Neuronal stem cell (in vitro differentiated cells): ENCODE data around the gene CDH13.

ENCODE experiments used
- DNase-seq: peaks from one replicate; pipeline ENCODE4 v3.0.0-alpha.2; 2013; ENCODE audit warnings: low spot score
- H2AFZ ChIP-seq: one replicate; pipeline ENCODE4 v1.6.1; 2013; ENCODE audit warnings: mild to moderate bottlenecking, low read length, inconsistent platforms
- H2AK5ac ChIP-seq: 2 replicates; pipeline ENCODE4 v1.6.1; 2013; ENCODE audit warnings: low read depth, mild to moderate bottlenecking, inconsistent platforms, low read length, moderate library complexity, mixed read lengths
- H2BK120ac ChIP-seq: 2 replicates; pipeline ENCODE4 v1.6.1; 2013; ENCODE audit warnings: low read depth, mild to moderate bottlenecking, inconsistent platforms, low read length, moderate library complexity, mixed read lengths
- H2BK12ac ChIP-seq: one replicate; pipeline ENCODE4 v1.6.1; 2013; ENCODE audit warnings: low read length, inconsistent platforms
- H2BK15ac ChIP-seq: 2 replicates; pipeline ENCODE4 v1.6.1; 2013; ENCODE audit warnings: mild to moderate bottlenecking, low read length, inconsistent platforms, mixed read lengths
- H2BK5ac ChIP-seq: one replicate; pipeline ENCODE4 v1.6.1; 2013; ENCODE audit warnings: inconsistent platforms, mild to moderate bottlenecking, low read length, moderate library complexity
- H3K14ac ChIP-seq: one replicate; pipeline ENCODE4 v1.6.1; 2013; ENCODE audit warnings: low read length, inconsistent platforms
- H3K18ac ChIP-seq: 2 replicates; pipeline ENCODE4 v1.6.1; 2013; ENCODE audit warnings: low read length, inconsistent platforms
- H3K23ac ChIP-seq: 2 replicates; pipeline ENCODE4 v1.6.1; 2013; ENCODE audit warnings: low read depth, mild to moderate bottlenecking, mixed read lengths, low read length, inconsistent platforms; ENCODE audit not compliant: poor library complexity
- H3K27ac ChIP-seq: replicated peaks from 3 replicates; pipeline ENCODE4 v1.5.1; 2013; ENCODE audit warnings: low read length, inconsistent platforms
- H3K27me3 ChIP-seq, 3 experiments: 2 replicates each; pipeline ENCODE4 v1.6.1; 2013; ENCODE audit warnings: low read length in 3 of 3, mild to moderate bottlenecking in 2 of 3, inconsistent platforms in 1 of 3, low read depth in 1 of 3, mixed read lengths in 1 of 3, moderate library complexity in 1 of 3; ENCODE audit not compliant: control insufficient read depth in 3 of 3, insufficient read depth in 3 of 3
- H3K36me3 ChIP-seq, 2 donors: replicated peaks in 1 of 2; 2 replicates each; pipeline ENCODE4 v1.6.1; 2013; ENCODE audit warnings: low read length in 2 of 2; ENCODE audit not compliant: control insufficient read depth in 2 of 2, insufficient read depth in 2 of 2
- H3K4ac ChIP-seq: 2 replicates; pipeline ENCODE4 v1.6.1; 2013; ENCODE audit warnings: inconsistent platforms, mild to moderate bottlenecking, low read length, moderate library complexity
- H3K4me1 ChIP-seq, 2 donors: 1 replicate in 1 of 2; 2 replicates in 1 of 2; pipeline ENCODE4 v1.6.1; 2013; ENCODE audit warnings: low read length in 2 of 2, low read depth in 1 of 2; ENCODE audit not compliant: control insufficient read depth in 2 of 2, insufficient read depth in 1 of 2
- H3K4me2 ChIP-seq: one replicate; pipeline ENCODE4 v1.6.1; 2013; ENCODE audit warnings: mild to moderate bottlenecking, low read length, inconsistent platforms; ENCODE audit not compliant: insufficient read depth, poor library complexity, severe bottlenecking
- H3K4me3 ChIP-seq, 2 donors: 2 replicates each; pipeline ENCODE4 v1.5.1; 2013; ENCODE audit warnings: low read length in 2 of 2, mild to moderate bottlenecking in 2 of 2, inconsistent platforms in 1 of 2, moderate library complexity in 1 of 2
- H3K79me1 ChIP-seq: one replicate; pipeline ENCODE4 v1.6.1; 2013; ENCODE audit warnings: low read depth, mild to moderate bottlenecking, inconsistent platforms, low read length, moderate library complexity
- H3K9ac ChIP-seq: one replicate; pipeline ENCODE4 v1.6.1; 2013; ENCODE audit warnings: mild to moderate bottlenecking, low read depth, low read length, inconsistent platforms; ENCODE audit not compliant: poor library complexity
- H3K9me3 ChIP-seq, 2 donors: replicated peaks in 1 of 2; 2 replicates each; pipeline versions ENCODE3 to v1.6.1; 2013; ENCODE audit warnings: low read length in 2 of 2, mild to moderate bottlenecking in 2 of 2, inconsistent platforms in 1 of 2, low read depth in 1 of 2, mixed read lengths in 1 of 2, moderate library complexity in 1 of 2; ENCODE audit not compliant: control insufficient read depth in 2 of 2, insufficient read depth in 1 of 2
- H4K8ac ChIP-seq: one replicate; pipeline ENCODE4 v1.6.1; 2013; ENCODE audit warnings: low read depth, mild to moderate bottlenecking, inconsistent platforms, low read length, moderate library complexity
- H4K91ac ChIP-seq: one replicate; pipeline ENCODE4 v1.6.1; 2013; ENCODE audit warnings: low read length, low read depth, mild to moderate bottlenecking, inconsistent platforms; ENCODE audit not compliant: poor library complexity
- WGBS, 2 donors: extraction: QIAGEN DNeasy Blood & Tissue Kit; methylation state at CpG; one replicate each; pipeline ENCODE4 v1.1.7; 2013; ENCODE audit warnings: missing lambda C conversion rate in 2 of 2, mixed read lengths in 1 of 2; ENCODE audit not compliant: insufficient read length in 2 of 2, insufficient replicate concordance in 1 of 2; ENCODE audit errors: extremely low coverage in 2 of 2; 5-methylcytosine and 5-hydroxymethylcytosine counted together

The CDH13 gene

GRCh38 chr16:83517398-83517797 lies 890.6 kb downstream of the CDH13 start:
- H2BK120ac ChIP-seq, result no peak overlapping the region
- H3K79me1 ChIP-seq, result no peaks in the 10 kb centered on the region

GRCh38 chr16:83520596-83520995 lies 893.8 kb downstream of the CDH13 start:
- Histone ChIP-seq H2BK12ac (no peak overlapping the region), H3K4me1 (no peaks in the 10 kb centered on the region), H3K23ac (no peak overlapping the region), H3K18ac (no peak overlapping the region), H2BK15ac (no peak overlapping the region), H3K9ac (no peak overlapping the region), H3K79me1 (no peaks in the 10 kb centered on the region), H3K4ac (no peak overlapping the region), H3K36me3 (no peaks in the 10 kb centered on the region), H2BK120ac (no peak overlapping the region), H4K8ac (no peak overlapping the region), H2AFZ (no peak overlapping the region), H3K4me3 (no peak overlapping the region), H2AK5ac (no peak overlapping the region), H3K27me3 (peaks cover 0 to 4% (median 0%) of the 10 kb centered on the region in 3 experiments), H3K9me3 (peaks cover 2 to 3% of the 10 kb centered on the region in 2 donors), H3K27ac (no peak overlapping the region), H4K91ac (no peak overlapping the region), H2BK5ac (no peak overlapping the region), H3K14ac (no peak overlapping the region), H3K4me2 (no peak overlapping the region)
- no peak for DNase-seq
- WGBS, 2 donors, result no CpG with 5 or more reads among the region's 5 CpGs

More at GRCh38 chr16:83517398-83517797, 890.6 kb downstream of the CDH13 start:
- Histone ChIP-seq H3K4me1 (no peaks in the 10 kb centered on the region), H3K4me3 (no peak overlapping the region), H3K27me3 (peaks cover 0 to 4% (median 0%) of the 10 kb centered on the region in 3 experiments), H3K27ac (no peak overlapping the region), H3K23ac (no peak overlapping the region), H2BK5ac (no peak overlapping the region), H2AFZ (no peak overlapping the region), H4K8ac (no peak overlapping the region), H3K18ac (no peak overlapping the region), H3K4ac (no peak overlapping the region), H3K9ac (no peak overlapping the region), H3K9me3 (peaks cover 2 to 3% of the 10 kb centered on the region in 2 donors), H3K4me2 (no peak overlapping the region), H2BK12ac (no peak overlapping the region), H3K14ac (no peak overlapping the region), H2BK15ac (no peak overlapping the region), H2AK5ac (no peak overlapping the region), H3K36me3 (no peaks in the 10 kb centered on the region), H4K91ac (no peak overlapping the region)
- WGBS, 2 donors, result no CpG with 5 or more reads among the region's 2 CpGs
- DNase-seq, result no peak

- H3K79me1 ChIP-seq, result no peaks in the 10 kb centered on the region
- no CpG with 5 or more reads among the region's 3 CpGs for WGBS, 2 donors
- H3K36me3 ChIP-seq, result no peaks in the 10 kb centered on the region
Measured at GRCh38 chr16:83530293-83530692, 903.5 kb downstream of the CDH13 start.

GRCh38 chr16:83532634-83533033 lies 905.9 kb downstream of the CDH13 start:
- DNase-seq, result no peak
- no peak overlapping the region for H2BK5ac ChIP-seq
- H3K79me1 ChIP-seq, result no peaks in the 10 kb centered on the region
- H3K4ac ChIP-seq, result no peak overlapping the region
- no peak overlapping the region for H2AFZ ChIP-seq
- no peak overlapping the region for H3K18ac ChIP-seq
- H4K91ac ChIP-seq, result no peak overlapping the region
- peak overlapping the region in 1 of 2 donors; percentile 55 for H3K4me3 ChIP-seq
- WGBS, 2 donors, result no CpG with 5 or more reads among the region's 12 CpGs
- no peaks in the 10 kb centered on the region for H3K9me3 ChIP-seq
- H3K27me3 ChIP-seq, result no peaks in the 10 kb centered on the region
- H2AK5ac ChIP-seq, result no peak overlapping the region
- no peak overlapping the region for H3K9ac ChIP-seq
- H3K14ac ChIP-seq, result no peak overlapping the region
- no peak overlapping the region for H2BK15ac ChIP-seq
- H4K8ac ChIP-seq, result peak overlapping the region; percentile 53
- H2BK120ac ChIP-seq, result no peak overlapping the region
- peaks cover 0 to 3% of the 10 kb centered on the region in 2 donors for H3K4me1 ChIP-seq
- H3K36me3 ChIP-seq, result no peaks in the 10 kb centered on the region
- no peak overlapping the region for H2BK12ac ChIP-seq
- no peak overlapping the region for H3K27ac ChIP-seq
- H3K23ac ChIP-seq, result no peak overlapping the region
- no peak overlapping the region for H3K4me2 ChIP-seq

More at GRCh38 chr16:83530293-83530692, 903.5 kb downstream of the CDH13 start:
- H2BK15ac ChIP-seq, result no peak overlapping the region
- H3K4ac ChIP-seq, result no peak overlapping the region
- H2BK120ac ChIP-seq, result no peak overlapping the region
- H3K4me2 ChIP-seq, result no peak overlapping the region
- H3K18ac ChIP-seq, result no peak overlapping the region
- no peak overlapping the region for H4K91ac ChIP-seq
- no peak overlapping the region for H4K8ac ChIP-seq
- no peak overlapping the region for H2BK12ac ChIP-seq
- H3K23ac ChIP-seq, result no peak overlapping the region
- no peak overlapping the region for H3K9ac ChIP-seq
- no peak for DNase-seq
- H3K14ac ChIP-seq, result no peak overlapping the region
- H3K9me3 ChIP-seq, result no peaks in the 10 kb centered on the region
- H2BK5ac ChIP-seq, result no peak overlapping the region
- peaks cover 0 to 3% of the 10 kb centered on the region in 2 donors for H3K4me1 ChIP-seq
- no peak overlapping the region for H2AK5ac ChIP-seq
- H3K27me3 ChIP-seq, result no peaks in the 10 kb centered on the region
- H2AFZ ChIP-seq, result no peak overlapping the region
- no peak overlapping the region for H3K27ac ChIP-seq
- H3K4me3 ChIP-seq, result no peak overlapping the region
